ENCODE measurements around the gene KLRG1.

Gene KLRG1

GRCh38 chr12:8968761-8969160 is 20.6 kb upstream of the KLRG1 start:
- no peak for ATAC-seq (ENCODE audit: insufficient read depth, low read depth)
- no peak overlapping the region for H3K4me2 ChIP-seq (ENCODE audit: insufficient read depth, low read length)

GRCh38 chr12:8969861-8970411 is 19.4 kb upstream of the KLRG1 start:
- no peaks in the 10 kb centered on the region for H3K79me2 ChIP-seq (ENCODE audit: insufficient read depth, low read length)
- H3K27me3 ChIP-seq (ENCODE audit: insufficient read depth, low read length, poor library complexity) = no peaks in the 10 kb centered on the region
- DNase-seq = no peak
- no peak for ATAC-seq (ENCODE audit: insufficient read depth, low read depth)
- H3K27ac ChIP-seq (ENCODE audit: low read length) = no peak overlapping the region
- no peak overlapping the region for H2AFZ ChIP-seq (ENCODE audit: low read depth, low read length)
- no peaks in the 10 kb centered on the region for H3K4me1 ChIP-seq (ENCODE audit: insufficient read depth, low read length)
- H3K36me3 ChIP-seq (ENCODE audit: insufficient read depth, low read length) = no peaks in the 10 kb centered on the region
- H3K4me2 ChIP-seq (ENCODE audit: insufficient read depth, low read length) = no peak overlapping the region
- no peaks in the 10 kb centered on the region for H4K20me1 ChIP-seq (ENCODE audit: insufficient read depth, low read length)
- TF ChIP-seq CTCF (IDR thresholded peaks at IDR 0.05; ENCODE audit: borderline replicate concordance, extremely low read depth, low read length, poor library complexity, severe bottlenecking) = no peak
- TF ChIP-seq EZH2 (IDR thresholded peaks at IDR 0.05; ENCODE audit: borderline replicate concordance, low read depth, low read length, severe bottlenecking) = no peak
- H3K4me3 ChIP-seq (ENCODE audit: low read depth in 1 of 2, low read length in 2 of 2) = no peak overlapping the region
- peaks cover 17% of the 10 kb centered on the region for H3K9me3 ChIP-seq (ENCODE audit: insufficient read depth, low read length, severe bottlenecking)
- no peak overlapping the region for H3K9ac ChIP-seq (ENCODE audit: low read depth, low read length)

More at GRCh38 chr12:8968761-8969160, 20.6 kb upstream of the KLRG1 start:
- no peak for DNase-seq
- Histone ChIP-seq H3K4me1 (ENCODE audit: insufficient read depth, low read length) (no peaks in the 10 kb centered on the region), H3K9ac (ENCODE audit: low read depth, low read length) (no peak overlapping the region), H3K4me3 (ENCODE audit: low read depth in 1 of 2, low read length in 2 of 2) (no peak overlapping the region), H3K9me3 (ENCODE audit: insufficient read depth, low read length, severe bottlenecking) (peaks cover 17% of the 10 kb centered on the region), H3K79me2 (ENCODE audit: insufficient read depth, low read length) (no peaks in the 10 kb centered on the region), H2AFZ (ENCODE audit: low read depth, low read length) (no peak overlapping the region), H3K27ac (ENCODE audit: low read length) (no peak overlapping the region), H4K20me1 (ENCODE audit: insufficient read depth, low read length) (no peaks in the 10 kb centered on the region), H3K36me3 (ENCODE audit: insufficient read depth, low read length) (no peaks in the 10 kb centered on the region), H3K27me3 (ENCODE audit: insufficient read depth, low read length, poor library complexity) (no peaks in the 10 kb centered on the region)
- TF ChIP-seq CTCF (IDR thresholded peaks at IDR 0.05; ENCODE audit: borderline replicate concordance, extremely low read depth, low read length, poor library complexity, severe bottlenecking) = no peak
- TF ChIP-seq EZH2 (IDR thresholded peaks at IDR 0.05; ENCODE audit: borderline replicate concordance, low read depth, low read length, severe bottlenecking) = no peak

GRCh38 chr12:8970432-8970831 is 18.9 kb upstream of the KLRG1 start:
- H3K27ac ChIP-seq (ENCODE audit: low read length) = no peak overlapping the region
- H3K27me3 ChIP-seq (ENCODE audit: insufficient read depth, low read length, poor library complexity) = no peaks in the 10 kb centered on the region
- H2AFZ ChIP-seq (ENCODE audit: low read depth, low read length) = no peak overlapping the region
- H3K4me2 ChIP-seq (ENCODE audit: insufficient read depth, low read length) = no peak overlapping the region
- no peaks in the 10 kb centered on the region for H4K20me1 ChIP-seq (ENCODE audit: insufficient read depth, low read length)
- ATAC-seq (ENCODE audit: insufficient read depth, low read depth) (no peak), DNase-seq (no peak)
- no peak overlapping the region for H3K9ac ChIP-seq (ENCODE audit: low read depth, low read length)
- no peaks in the 10 kb centered on the region for H3K79me2 ChIP-seq (ENCODE audit: insufficient read depth, low read length)
- no peak overlapping the region for H3K4me3 ChIP-seq (ENCODE audit: low read depth in 1 of 2, low read length in 2 of 2)
- peaks cover 17% of the 10 kb centered on the region for H3K9me3 ChIP-seq (ENCODE audit: insufficient read depth, low read length, severe bottlenecking)
- no peaks in the 10 kb centered on the region for H3K36me3 ChIP-seq (ENCODE audit: insufficient read depth, low read length)
- no peak for TF ChIP-seq EZH2 (IDR thresholded peaks at IDR 0.05; ENCODE audit: borderline replicate concordance, low read depth, low read length, severe bottlenecking)
- no peaks in the 10 kb centered on the region for H3K4me1 ChIP-seq (ENCODE audit: insufficient read depth, low read length)

- Histone ChIP-seq H3K9ac (ENCODE audit: low read depth, low read length) (no peak overlapping the region), H4K20me1 (ENCODE audit: insufficient read depth, low read length) (no peaks in the 10 kb centered on the region), H3K79me2 (ENCODE audit: insufficient read depth, low read length) (no peaks in the 10 kb centered on the region), H3K36me3 (ENCODE audit: insufficient read depth, low read length) (no peaks in the 10 kb centered on the region), H3K27ac (ENCODE audit: low read length) (no peak overlapping the region), H2AFZ (ENCODE audit: low read depth, low read length) (no peak overlapping the region), H3K9me3 (ENCODE audit: insufficient read depth, low read length, severe bottlenecking) (peaks cover 3% of the 10 kb centered on the region), H3K4me1 (ENCODE audit: insufficient read depth, low read length) (no peaks in the 10 kb centered on the region), H3K4me3 (ENCODE audit: low read depth in 1 of 2, low read length in 2 of 2) (no peak overlapping the region), H3K27me3 (ENCODE audit: insufficient read depth, low read length, poor library complexity) (no peaks in the 10 kb centered on the region), H3K4me2 (ENCODE audit: insufficient read depth, low read length) (no peak overlapping the region)
- DNase-seq (no peak), ATAC-seq (ENCODE audit: insufficient read depth, low read depth) (no peak)
- TF ChIP-seq EZH2 (IDR thresholded peaks at IDR 0.05; ENCODE audit: borderline replicate concordance, low read depth, low read length, severe bottlenecking) = no peak
These were observed 9.2 kb upstream of the KLRG1 start for GRCh38 chr12:8980137-8980536.

All from DND-41 (cell line).